Adrenal gland (tissue), 19 donors: ENCODE data around the gene SPO11. TPM values are rescaled to one million over a fixed set of nuclear protein-coding genes. Genes with fewer than 3 reads are reported as not detected.

Source experiments
- DNase-seq, 7 donors: peaks; one replicate each; pipeline ENCODE4 v3.0.0-alpha.2; 2019 to 2020
- H3K27ac ChIP-seq, 5 donors: fragments of 200-600 bp; sonication (generic) in 4 of 5; 1 replicate in 3 of 5; 2 replicates in 2 of 5; pipeline versions ENCODE4 v1.5.1 to v1.8.0; 2016 to 2020; ENCODE audit warnings: mild to moderate bottlenecking in 1 of 5
- H3K27me3 ChIP-seq: fragments of 200-600 bp; 2 replicates; pipeline ENCODE4 v1.8.0; 2021
- H3K36me3 ChIP-seq, 2 donors: fragments of 200-600 bp; replicated peaks in 1 of 2; 1 replicate in 1 of 2; 2 replicates in 1 of 2; pipeline versions ENCODE4 v1.5.1 to v1.8.0; 2018 to 2022
- H3K4me1 ChIP-seq, 2 donors: fragments of 200-600 bp; replicated peaks in 1 of 2; 1 replicate in 1 of 2; 2 replicates in 1 of 2; pipeline versions ENCODE4 v1.5.1 to v1.8.0; 2018 to 2021
- H3K4me3 ChIP-seq, 4 donors: fragments of 200-600 bp; sonication (generic) in 3 of 4; one replicate each; pipeline ENCODE4 v1.5.1; 2016 to 2018
- H3K9me3 ChIP-seq, 3 donors: fragments of 200-600 bp; sonication (generic) in 1 of 3; replicated peaks in 1 of 3; 1 replicate in 2 of 3; 2 replicates in 1 of 3; pipeline versions ENCODE4 v1.5.1 to v1.8.0; 2016 to 2021
- POLR2A ChIP-seq, 2 donors: fragments of 450-650 bp; IDR thresholded peaks; one replicate each; pipeline ENCODE4 v1.6.1; 2017; ENCODE audit warnings: antibody characterized with exemption in 2 of 2, mild to moderate bottlenecking in 2 of 2, moderate library complexity in 1 of 2
- WGBS, 4 donors: extraction: QIAGEN DNeasy Blood & Tissue Kit in 2 of 4; methylation state at CpG; one replicate each; pipeline versions ENCODE4 v1.1.5 to v1.1.7; 2013 to 2017; 5-methylcytosine and 5-hydroxymethylcytosine counted together
- intact Hi-C, 2 donors: fragments of 100-400 bp; cut with DNase I; formaldehyde crosslinking; loops; one replicate each; pipeline versions ENCODE4 v1.14.1 to v1.15.0; 2022 to 2023
- long read RNA-seq, 10 donors: library from polyadenylated mRNA in 3 of 10; unstranded in 2 of 10; stranded (forward) in 1 of 10; transcript quantifications; one replicate each; pipeline ENCODE4 v2.0.0 and lab custom pipeline, GENCODE V29; 2021 to 2026
- polyA plus RNA-seq, 3 donors: library from polyadenylated mRNA; stranded (reverse); fragments of 200-250 nt in 2 of 3; fragments of 350-450 nt in 1 of 3; fragmentation: Illumina TruSeq in 1 of 3; extraction: RNeasy Lipid Tissue Mini Kit (QIAGEN cat#74804) in 1 of 3; gene quantifications; one replicate each; pipeline ENCODE4 v1.2.3, GENCODE V29; 2013 to 2014
- total RNA-seq, 9 donors: library from RNA; depleted of rRNA in 4 of 9; stranded (reverse); fragments of >200 nt in 4 of 9; fragments of 120-200 nt in 1 of 9; fragmentation: NEBNext Ultra II Directional in 1 of 9; extraction: Animal tissue kit (Norgen Biotek cat#: 25700) in 1 of 9; gene quantifications; one replicate each; pipeline versions ENCODE4 v1.1.0 to v1.2.4, GENCODE V29; 2013 to 2023
- TF ChIP-seq, protein P1 (sequence below), 6 experiments: fragments of 450-650 bp in 4 of 6; fragments of 200-600 bp in 2 of 6; sonication (generic) in 1 of 6; IDR thresholded peaks; 1 replicate in 5 of 6; 2 replicates in 1 of 6; pipeline versions ENCODE4 v1.5.1 to v1.8.0; 2016 to 2021; ENCODE audit warnings: antibody characterized with exemption in 6 of 6, mild to moderate bottlenecking in 2 of 6, moderate library complexity in 1 of 6
- donor health status: healthy with polysubstance abuse.
- donor health status: Bipolar disorder and iron deficiency.
- donor health status: DM: yes; HTN: yes; CAD: no.
- donor health status: DM: no; HTN: no; CAD: no.
- donor health status: DM: no; HTN: no; CAD: no.
- donor health status: DM: yes; HTN: yes; CAD: no.

The SPO11 gene
- total RNA-seq (not detected), polyA plus RNA-seq (not detected)
- long read RNA-seq, donor 1, result 0 reads
- long read RNA-seq, donor 2, result 0 reads
- long read RNA-seq, donor 3, result 0 reads
- long read RNA-seq, donor 4, result 0 reads
- long read RNA-seq, donor 5, result 0 reads
- long read RNA-seq, donor 6, result 0 reads
- long read RNA-seq, donor 7, result 0 reads
- long read RNA-seq, donor 8, result 0 reads
- long read RNA-seq, donor 9, result 0 reads
- long read RNA-seq, donor 10, result 0 reads

DNA sequence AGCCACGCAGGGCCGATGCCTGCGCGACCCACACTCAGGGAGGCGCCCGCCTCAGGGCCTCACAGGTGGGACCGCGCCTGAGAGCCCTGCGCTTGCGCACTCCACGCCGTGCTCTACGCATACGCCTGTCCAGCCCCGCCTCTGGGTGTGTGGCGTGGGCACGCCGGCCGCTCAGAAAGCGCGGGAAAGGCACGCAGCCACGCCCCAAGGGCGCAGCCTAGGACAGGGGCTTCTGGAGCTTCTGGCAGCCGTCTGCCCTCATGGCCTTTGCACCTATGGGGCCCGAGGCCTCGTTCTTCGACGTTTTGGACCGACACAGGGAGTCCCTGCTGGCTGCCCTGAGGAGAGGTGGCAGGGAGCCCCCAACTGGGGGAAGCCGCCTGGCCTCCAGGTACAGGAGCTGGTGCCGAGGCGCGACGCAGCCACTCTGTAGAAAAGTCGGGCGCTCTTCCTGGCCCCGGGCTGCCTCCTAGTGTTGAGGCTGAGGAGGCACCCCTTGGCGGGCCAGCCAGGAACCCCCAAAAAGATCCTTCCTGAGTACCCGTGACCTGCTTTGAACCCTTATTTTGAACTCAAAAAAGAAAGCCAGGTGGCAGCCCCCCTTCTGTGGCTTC is at the start of gene SPO11:
Gene SPO11 (plus strand): TSS at position 196 of the 614 bp plus-strand sequence. CDS start 65 bp downstream, at position 261.
- TF ChIP-seq, protein P1, sequence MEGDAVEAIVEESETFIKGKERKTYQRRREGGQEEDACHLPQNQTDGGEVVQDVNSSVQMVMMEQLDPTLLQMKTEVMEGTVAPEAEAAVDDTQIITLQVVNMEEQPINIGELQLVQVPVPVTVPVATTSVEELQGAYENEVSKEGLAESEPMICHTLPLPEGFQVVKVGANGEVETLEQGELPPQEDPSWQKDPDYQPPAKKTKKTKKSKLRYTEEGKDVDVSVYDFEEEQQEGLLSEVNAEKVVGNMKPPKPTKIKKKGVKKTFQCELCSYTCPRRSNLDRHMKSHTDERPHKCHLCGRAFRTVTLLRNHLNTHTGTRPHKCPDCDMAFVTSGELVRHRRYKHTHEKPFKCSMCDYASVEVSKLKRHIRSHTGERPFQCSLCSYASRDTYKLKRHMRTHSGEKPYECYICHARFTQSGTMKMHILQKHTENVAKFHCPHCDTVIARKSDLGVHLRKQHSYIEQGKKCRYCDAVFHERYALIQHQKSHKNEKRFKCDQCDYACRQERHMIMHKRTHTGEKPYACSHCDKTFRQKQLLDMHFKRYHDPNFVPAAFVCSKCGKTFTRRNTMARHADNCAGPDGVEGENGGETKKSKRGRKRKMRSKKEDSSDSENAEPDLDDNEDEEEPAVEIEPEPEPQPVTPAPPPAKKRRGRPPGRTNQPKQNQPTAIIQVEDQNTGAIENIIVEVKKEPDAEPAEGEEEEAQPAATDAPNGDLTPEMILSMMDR (IDR thresholded peaks at IDR 0.05), result no peak
- TF ChIP-seq POLR2A (IDR thresholded peaks at IDR 0.05), result no peak
- no peak for DNase-seq
- no peak within 1 kb of the TSS for H3K27ac ChIP-seq
- H3K4me3 ChIP-seq, result no peak within 1 kb of the TSS
- no peaks in the 10 kb centered on the region for H3K9me3 ChIP-seq
- WGBS, 4 donors, result 57 to 75% (median 61%) methylated on average over 4 to 40 of the region's 40 CpGs
- H3K36me3 ChIP-seq, result no peaks in the 10 kb centered on the region
- intact Hi-C loops, result no loop called here
- H3K4me1 ChIP-seq, result no peaks in the 10 kb centered on the region
- peaks cover 25% of the 10 kb centered on the region for H3K27me3 ChIP-seq

DNA sequence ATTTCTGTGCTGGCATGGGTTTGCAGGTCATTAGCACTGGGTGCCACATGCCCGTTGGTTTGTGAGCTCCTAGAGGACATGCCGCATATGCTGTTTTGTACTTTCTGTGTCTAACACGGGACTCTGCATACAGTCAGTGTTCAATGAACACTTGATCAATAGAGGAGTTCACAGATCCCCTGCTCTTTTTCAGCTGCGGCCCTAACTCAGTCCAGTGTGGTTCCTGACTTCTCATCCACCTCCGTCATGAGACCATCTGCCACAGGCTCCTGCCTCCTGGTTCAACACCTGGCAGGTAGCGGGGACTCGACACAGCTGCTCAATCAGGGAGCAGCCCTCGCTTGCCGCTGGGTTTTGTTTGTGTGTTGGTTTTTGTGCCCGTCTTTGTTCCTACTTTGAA is 49.4 kb upstream of the SPO11 start:
- Histone ChIP-seq H3K36me3 (no peaks in the 10 kb centered on the region), H3K4me1 (no peaks in the 10 kb centered on the region), H3K27ac (no peak overlapping the region), H3K9me3 (no peaks in the 10 kb centered on the region), H3K27me3 (no peaks in the 10 kb centered on the region), H3K4me3 (no peak overlapping the region)
- intact Hi-C loops, result no loop called here
- TF ChIP-seq, protein P1 (IDR thresholded peaks at IDR 0.05), result no peak
- TF ChIP-seq POLR2A (IDR thresholded peaks at IDR 0.05), result no peak
- DNase-seq, result no peak
- 81 to 89% (median 87%) methylated on average over 9 to 10 of the region's 10 CpGs for WGBS, 4 donors

DNA sequence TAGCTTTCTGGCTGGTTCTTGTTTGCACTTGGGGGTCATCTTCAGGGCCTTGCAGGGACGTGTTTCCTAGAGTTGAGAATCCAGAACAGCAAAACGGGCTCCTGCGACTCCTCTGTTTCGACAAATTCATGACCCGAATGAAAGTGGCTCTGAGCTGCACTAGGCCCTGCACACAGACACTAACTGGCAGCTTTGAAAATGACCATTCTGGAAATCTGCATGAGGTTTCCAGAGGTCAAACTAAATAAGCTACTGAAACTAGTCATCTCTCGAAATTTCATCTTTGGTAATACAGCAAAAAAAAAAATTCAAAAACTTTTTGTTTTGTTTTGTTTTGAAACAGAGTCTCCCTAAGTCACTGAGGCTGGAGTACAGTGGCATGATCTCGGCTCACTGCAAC is 47.7 kb upstream of the SPO11 start:
- DNase-seq, result no peak
- intact Hi-C loops, result no loop called here
- WGBS, 4 donors, result 72 to 85% (median 75%) methylated on average over 7 of the region's 7 CpGs
- TF ChIP-seq POLR2A (IDR thresholded peaks at IDR 0.05), result no peak
- TF ChIP-seq, protein P1 (IDR thresholded peaks at IDR 0.05), result no peak
- no peak overlapping the region for H3K27ac ChIP-seq
- H3K4me3 ChIP-seq, result no peak overlapping the region
- no peaks in the 10 kb centered on the region for H3K9me3 ChIP-seq
- H3K27me3 ChIP-seq, result no peaks in the 10 kb centered on the region
- H3K36me3 ChIP-seq, result no peaks in the 10 kb centered on the region
- no peaks in the 10 kb centered on the region for H3K4me1 ChIP-seq

- TF ChIP-seq, protein P1 (IDR thresholded peaks at IDR 0.05), result no peak
- no peak for TF ChIP-seq POLR2A (IDR thresholded peaks at IDR 0.05)
- no peaks in the 10 kb centered on the region for H3K4me1 ChIP-seq
- intact Hi-C loops, result no loop called here
- no peaks in the 10 kb centered on the region for H3K27me3 ChIP-seq
- H3K9me3 ChIP-seq, result no peaks in the 10 kb centered on the region
- DNase-seq, result no peak
- no peak overlapping the region for H3K4me3 ChIP-seq
- H3K27ac ChIP-seq, result no peak overlapping the region
- whole genome bisulfite sequencing, 4 donors, result 32 to 45% (median 38%) methylated on average over 14 to 18 of the region's 18 CpGs
- H3K36me3 ChIP-seq, result no peaks in the 10 kb centered on the region
Observed at GRCh38 chr20:57282670-57283361, 46.8 kb upstream of the SPO11 start.
